HCT116 (cell line): ENCODE data around the gene RHCG. TPM values are rescaled to one million over a fixed set of nuclear protein-coding genes. Genes with fewer than 3 reads are reported as not detected.

ENCODE experiments used
- ATAC-seq: fragments of 200-7000 bp; cut with Tn5 transposase; 2 replicates; pipeline ENCODE4 v1.9.1; 2020; ENCODE audit warnings: mild to moderate bottlenecking, moderate library complexity
- BruUV-seq: library from RNA; stranded (reverse); fragments of 400-500 nt; replicated peaks from 2 replicates; lab custom pipeline; 2021; lab: Mats Ljungman, UMichigan
- CTCF ChIA-PET: fragments of 300-600 bp; sonication (Branson Sonifier 250); formaldehyde crosslinking; loops from one replicate; lab custom pipeline; 2021; ENCODE audit warnings: antibody characterized with exemption; lab: Charles Lee
- POLR2A ChIA-PET: fragments of 300-600, 350-600 bp; sonication (Branson Sonifier 250); formaldehyde crosslinking; loops from one replicate; lab custom pipeline; 2021; ENCODE audit warnings: antibody characterized with exemption; lab: Charles Lee
- RAD21 ChIA-PET, 2 experiments: fragments of 300-600 bp; sonication (Branson Sonifier 250); formaldehyde crosslinking; loops; one replicate each; lab custom pipeline; 2023; ENCODE audit warnings: low total read pairs in 2 of 2; ENCODE audit not compliant: uncharacterized antibody in 2 of 2, unreplicated experiment in 2 of 2, low non-redundant PET in 1 of 2; lab: Charles Lee
- DNase-seq: peaks from one replicate; pipeline ENCODE4 v3.0.0-alpha.2; 2010; ENCODE audit warnings: low read depth, low spot score
- H2AFZ ChIP-seq: fragments of 200-600 bp; shearing (Covaris generic), sonication (generic); 2 replicates; pipeline ENCODE4 v1.6.1; 2017; ENCODE audit warnings: low read depth, mixed run types, mixed read lengths, antibody characterized with exemption, low read length; ENCODE audit not compliant: poor library complexity, severe bottlenecking
- H3K27ac ChIP-seq: 2 replicates; pipeline ENCODE4 v1.5.1; 2012; ENCODE audit warnings: low read depth, low read length
- H3K27me3 ChIP-seq: fragments of 200-600 bp; sonication (generic); 2 replicates; pipeline ENCODE4 v1.6.1; 2016; ENCODE audit warnings: mixed run types, low read length, mixed read lengths; ENCODE audit not compliant: insufficient read depth
- H3K36me3 ChIP-seq, 2 experiments: fragments of 200-500 bp in 1 of 2; fragments of 200-600 bp in 1 of 2; sonication (Bioruptor generic) in 1 of 2; sonication (generic) in 1 of 2; 2 replicates each; pipeline versions ENCODE4 v1.5.1 to v1.6.1; 2014 to 2016; ENCODE audit warnings: low read length in 2 of 2, inconsistent platforms in 1 of 2, mixed read lengths in 1 of 2, mixed run types in 1 of 2; ENCODE audit not compliant: insufficient read depth in 2 of 2, control insufficient read depth in 1 of 2
- H3K4me1 ChIP-seq, 2 experiments: fragments of 200-600 bp in 1 of 2; sonication (generic) in 1 of 2; 2 replicates each; pipeline versions ENCODE4 v1.5.1 to v1.6.1; 2012 to 2017; ENCODE audit warnings: low read length in 2 of 2, inconsistent platforms in 1 of 2, mild to moderate bottlenecking in 1 of 2, mixed read lengths in 1 of 2, mixed run types in 1 of 2, moderate library complexity in 1 of 2; ENCODE audit not compliant: insufficient read depth in 2 of 2, control insufficient read depth in 1 of 2
- H3K4me2 ChIP-seq: fragments of 200-600 bp; sonication (generic); 2 replicates; pipeline ENCODE4 v1.6.1; 2017; ENCODE audit warnings: mixed run types, low read length, mixed read lengths
- H3K4me3 ChIP-seq, 2 experiments: fragments of 200-600 bp in 1 of 2; sonication (generic) in 1 of 2; replicated peaks in 1 of 2; 2 replicates each; pipeline ENCODE4 v1.5.1; 2011 to 2016; ENCODE audit warnings: low read length in 2 of 2, control low read depth in 1 of 2, low read depth in 1 of 2, mild to moderate bottlenecking in 1 of 2, mixed read lengths in 1 of 2, mixed run types in 1 of 2
- H3K79me2 ChIP-seq: fragments of 200-600 bp; sonication (generic); 2 replicates; pipeline ENCODE4 v1.6.1; 2017; ENCODE audit warnings: mild to moderate bottlenecking, mixed run types, low read length, moderate library complexity, mixed read lengths; ENCODE audit not compliant: insufficient read depth
- H3K9ac ChIP-seq: fragments of 200-600 bp; sonication (generic); 2 replicates; pipeline ENCODE4 v1.6.1; 2016; ENCODE audit warnings: low read length, mixed read lengths
- H3K9me2 ChIP-seq: fragments of 200-600 bp; sonication (generic), shearing (Covaris generic); 2 replicates; pipeline ENCODE4 v1.6.1; 2017; ENCODE audit warnings: mixed run types, mild to moderate bottlenecking, moderate library complexity; ENCODE audit not compliant: insufficient read depth
- H3K9me3 ChIP-seq, 2 experiments: fragments of 200-500 bp in 1 of 2; fragments of 200-600 bp in 1 of 2; sonication (Bioruptor generic) in 1 of 2; sonication (generic) in 1 of 2; 2 replicates each; pipeline ENCODE4 v1.6.1; 2014 to 2017; ENCODE audit warnings: low read length in 2 of 2, mixed read lengths in 2 of 2, inconsistent platforms in 1 of 2, low read depth in 1 of 2, mild to moderate bottlenecking in 1 of 2, mixed run types in 1 of 2, moderate library complexity in 1 of 2; ENCODE audit not compliant: control insufficient read depth in 1 of 2, insufficient read depth in 1 of 2
- H4K20me1 ChIP-seq: fragments of 200-600 bp; sonication (generic), shearing (Covaris generic); 2 replicates; pipeline ENCODE4 v1.6.1; 2017; ENCODE audit warnings: mixed run types, mild to moderate bottlenecking, moderate library complexity; ENCODE audit not compliant: insufficient read depth
- ELF1 ChIP-seq: IDR thresholded peaks from 2 replicates; pipeline ENCODE4 v1.6.1; 2012; ENCODE audit warnings: low read depth, borderline replicate concordance
- EZH2 ChIP-seq: fragments of 200-600 bp; sonication (generic); IDR thresholded peaks from 2 replicates; pipeline ENCODE4 v1.6.1; 2017; ENCODE audit warnings: antibody characterized with exemption, mixed run types
- EZH2phosphoT487 ChIP-seq: fragments of 200-600 bp; IDR thresholded peaks from 2 replicates; pipeline ENCODE4 v1.6.1; 2018; ENCODE audit warnings: antibody characterized with exemption, borderline replicate concordance
- JUND ChIP-seq: IDR thresholded peaks from 2 replicates; pipeline ENCODE4 v1.6.1; 2012
- MAX ChIP-seq: IDR thresholded peaks from 2 replicates; pipeline ENCODE4 v1.6.1; 2012
- POLR2A ChIP-seq: IDR thresholded peaks from 2 replicates; pipeline ENCODE4 v1.7.0; 2011; ENCODE audit warnings: borderline replicate concordance; ENCODE audit not compliant: insufficient read depth, insufficient read length; ENCODE audit errors: extremely low read depth
- POLR2AphosphoS5 ChIP-seq: IDR thresholded peaks from 2 replicates; pipeline ENCODE4 v1.6.1; 2011; ENCODE audit warnings: mild to moderate bottlenecking, low read depth, low read length, moderate library complexity
- RAD21 ChIP-seq: IDR thresholded peaks from 2 replicates; pipeline ENCODE4 v1.6.1; 2012; ENCODE audit warnings: low read depth, mild to moderate bottlenecking
- REST ChIP-seq: IDR thresholded peaks from 2 replicates; pipeline ENCODE4 v1.6.1; 2012; ENCODE audit warnings: low read depth
- SIN3A ChIP-seq: IDR thresholded peaks from 2 replicates; pipeline ENCODE4 v1.6.1; 2012; ENCODE audit warnings: low read depth
- TCF7L2 ChIP-seq: IDR thresholded peaks from 2 replicates; pipeline ENCODE4 v1.7.0; 2011; ENCODE audit warnings: borderline replicate concordance, inconsistent platforms; ENCODE audit not compliant: insufficient read depth, insufficient read length; ENCODE audit errors: extremely low read depth
- YY1 ChIP-seq: IDR thresholded peaks from 2 replicates; pipeline ENCODE4 v1.6.1; 2011; ENCODE audit warnings: low read length, low read depth, moderate library complexity, mild to moderate bottlenecking; ENCODE audit not compliant: insufficient replicate concordance; ENCODE audit errors: extremely low read depth
- ZBTB33 ChIP-seq: IDR thresholded peaks from 2 replicates; pipeline ENCODE4 v1.6.1; 2011; ENCODE audit warnings: mild to moderate bottlenecking, low read length, moderate library complexity; ENCODE audit not compliant: insufficient replicate concordance; ENCODE audit errors: extremely low read depth
- ZFX ChIP-seq: fragments of 450-650 bp; IDR thresholded peaks from 2 replicates; pipeline ENCODE4 v1.6.1; 2017
- intact Hi-C: fragments of 100-400 bp; cut with micrococcal nuclease; formaldehyde crosslinking; loops from 2 replicates; pipeline ENCODE4 v1.10.0; 2022
- total RNA-seq: library from RNA; stranded (reverse); gene quantifications from one replicate; pipeline ENCODE4 v1.2.1, GENCODE V29; 2021; ENCODE audit not compliant: unreplicated experiment

The RHCG gene
- total RNA-seq, 1 experiment from 2014 or later, result not detected

GRCh38 chr15:89526181-89526580 lies 29.8 kb upstream of the RHCG start:
- ChIA-PET POLR2A (no interaction called here), RAD21 (no interaction called here)
- no peak for DNase-seq
- Histone ChIP-seq H3K27me3 (no peaks in the 10 kb centered on the region), H3K9me2 (no peaks in the 10 kb centered on the region), H3K9ac (no peak overlapping the region), H3K79me2 (no peaks in the 10 kb centered on the region), H3K4me2 (no peak overlapping the region), H4K20me1 (no peaks in the 10 kb centered on the region)
- no peak for ATAC-seq
- TF ChIP-seq JUND, result no peak
- TF ChIP-seq, all 23 proteins: peak for 0
- H3K4me1 ChIP-seq, result no peaks in the 10 kb centered on the region
- no peak overlapping the region for H3K4me3 ChIP-seq
- no peaks in the 10 kb centered on the region for H3K36me3 ChIP-seq
- CTCF ChIA-PET, result no interaction called here
- intact Hi-C loops, result no loop called here
- no peak overlapping the region for H3K27ac ChIP-seq
- no TSS peak for BruUV-seq
- no peaks in the 10 kb centered on the region for H3K9me3 ChIP-seq
- no peak overlapping the region for H2AFZ ChIP-seq

- POLR2A ChIA-PET, result no interaction called here
- CTCF ChIA-PET, result no interaction called here
- intact Hi-C loops, result no loop called here
- BruUV-seq, result no TSS peak
- H3K27ac ChIP-seq, result no peak overlapping the region
- H3K4me1 ChIP-seq, result no peaks in the 10 kb centered on the region
- H3K9me3 ChIP-seq, result peaks cover 0 to 3% of the 10 kb centered on the region in 2 experiments; a peak in 1 of 4 replicates
- H3K36me3 ChIP-seq, result no peaks in the 10 kb centered on the region
- H3K27me3 ChIP-seq, result no peaks in the 10 kb centered on the region
- H3K9me2 ChIP-seq, result no peaks in the 10 kb centered on the region
- no peak overlapping the region for H3K4me3 ChIP-seq
- no peak for DNase-seq
- no peaks in the 10 kb centered on the region for H4K20me1 ChIP-seq
- no peaks in the 10 kb centered on the region for H3K79me2 ChIP-seq
- RAD21 ChIA-PET, result no interaction called here
- no peak for TF ChIP-seq TCF7L2
- TF ChIP-seq RAD21, result no peak
- TF ChIP-seq MAX, result no peak
- TF ChIP-seq POLR2A, result no peak
- no peak for TF ChIP-seq YY1
- no peak for TF ChIP-seq SIN3A
- no peak for TF ChIP-seq POLR2AphosphoS5
- TF ChIP-seq ZBTB33, result no peak
- TF ChIP-seq ELF1, result no peak
- no peak for TF ChIP-seq EZH2
- TF ChIP-seq ZFX, result no peak
- no peak for TF ChIP-seq JUND
- no peak for TF ChIP-seq REST
- no peak for TF ChIP-seq EZH2phosphoT487
- TF ChIP-seq, all 23 proteins: peak for 0
- Histone ChIP-seq H3K4me2 (no peak overlapping the region), H3K9ac (no peak overlapping the region), H2AFZ (no peak overlapping the region)
- ATAC-seq, result no peak
Measured at GRCh38 chr15:89524184-89524583, 27.8 kb upstream of the RHCG start.
